Loucy (cell line): Measurements from ENCODE around the gene NIPA2.

Source experiments
- H2AFZ ChIP-seq: fragments of 200-600 bp; sonication (generic); 2 replicates; pipeline ENCODE4 v1.6.0; 2016; ENCODE audit warnings: antibody characterized with exemption, mild to moderate bottlenecking, low read length, moderate library complexity
- H3F3A ChIP-seq: fragments of 200-600 bp; 2 replicates; pipeline ENCODE4 v1.6.0; 2016; ENCODE audit warnings: antibody characterized with exemption, low read depth, mild to moderate bottlenecking
- H3K27me3 ChIP-seq: fragments of 200-600 bp; sonication (generic); 2 replicates; pipeline ENCODE4 v1.6.1; 2014; ENCODE audit warnings: low read length, mild to moderate bottlenecking; ENCODE audit not compliant: insufficient read depth, poor library complexity, severe bottlenecking
- H3K36me3 ChIP-seq: fragments of 200-600 bp; sonication (generic); 2 replicates; pipeline ENCODE4 v1.6.1; 2016; ENCODE audit warnings: low read length; ENCODE audit not compliant: insufficient read depth
- H3K4me1 ChIP-seq: fragments of 200-600 bp; sonication (generic); 2 replicates; pipeline ENCODE4 v1.5.1; 2014; ENCODE audit warnings: low read length, mild to moderate bottlenecking; ENCODE audit not compliant: insufficient read depth, poor library complexity, severe bottlenecking
- H3K4me2 ChIP-seq: fragments of 200-600 bp; sonication (generic); 2 replicates; pipeline ENCODE4 v1.6.0; 2014; ENCODE audit warnings: antibody characterized with exemption, low read length, low read depth, mild to moderate bottlenecking; ENCODE audit not compliant: poor library complexity, severe bottlenecking
- H3K4me3 ChIP-seq: fragments of 200-600 bp; sonication (generic); 2 replicates; pipeline ENCODE4 v1.5.1; 2014; ENCODE audit warnings: low read length, mild to moderate bottlenecking, mixed read lengths; ENCODE audit not compliant: poor library complexity, severe bottlenecking
- H3K79me2 ChIP-seq: fragments of 200-600 bp; sonication (generic); 2 replicates; pipeline ENCODE4 v1.6.1; 2014; ENCODE audit warnings: low read length; ENCODE audit not compliant: insufficient read depth
- H3K9ac ChIP-seq: fragments of 200-600 bp; sonication (generic); 2 replicates; pipeline ENCODE4 v1.6.0; 2014; ENCODE audit warnings: mild to moderate bottlenecking, low read depth, low read length, moderate library complexity; ENCODE audit not compliant: poor library complexity, severe bottlenecking
- H3K9me2 ChIP-seq: fragments of 200-600 bp; sonication (generic); replicated peaks from 2 replicates; pipeline ENCODE4 v1.6.1; 2016; ENCODE audit warnings: low read depth, low read length, mixed read lengths
- H3K9me3 ChIP-seq: fragments of 200-600 bp; sonication (generic); 2 replicates; pipeline ENCODE4 v1.6.1; 2014; ENCODE audit warnings: mild to moderate bottlenecking, antibody characterized with exemption, low read length, low read depth; ENCODE audit not compliant: insufficient read depth
- H4K20me1 ChIP-seq: fragments of 200-600 bp; sonication (generic); 2 replicates; pipeline ENCODE4 v1.6.0; 2014; ENCODE audit warnings: antibody characterized with exemption, low read length, mild to moderate bottlenecking; ENCODE audit not compliant: insufficient read depth, poor library complexity, severe bottlenecking
- EZH2phosphoT487 ChIP-seq: fragments of 200-600 bp; IDR thresholded peaks from 2 replicates; pipeline ENCODE4 v1.6.1; 2018; ENCODE audit warnings: antibody characterized with exemption, mild to moderate bottlenecking, moderate library complexity, borderline replicate concordance
- TF ChIP-seq, protein P1 (sequence below): fragments of 200-600 bp; sonication (generic); conservative IDR thresholded peaks from 2 replicates; pipeline ENCODE4 v1.5.1; 2014; ENCODE audit warnings: mild to moderate bottlenecking, antibody characterized with exemption, low read length

The NIPA2 gene

DNA sequence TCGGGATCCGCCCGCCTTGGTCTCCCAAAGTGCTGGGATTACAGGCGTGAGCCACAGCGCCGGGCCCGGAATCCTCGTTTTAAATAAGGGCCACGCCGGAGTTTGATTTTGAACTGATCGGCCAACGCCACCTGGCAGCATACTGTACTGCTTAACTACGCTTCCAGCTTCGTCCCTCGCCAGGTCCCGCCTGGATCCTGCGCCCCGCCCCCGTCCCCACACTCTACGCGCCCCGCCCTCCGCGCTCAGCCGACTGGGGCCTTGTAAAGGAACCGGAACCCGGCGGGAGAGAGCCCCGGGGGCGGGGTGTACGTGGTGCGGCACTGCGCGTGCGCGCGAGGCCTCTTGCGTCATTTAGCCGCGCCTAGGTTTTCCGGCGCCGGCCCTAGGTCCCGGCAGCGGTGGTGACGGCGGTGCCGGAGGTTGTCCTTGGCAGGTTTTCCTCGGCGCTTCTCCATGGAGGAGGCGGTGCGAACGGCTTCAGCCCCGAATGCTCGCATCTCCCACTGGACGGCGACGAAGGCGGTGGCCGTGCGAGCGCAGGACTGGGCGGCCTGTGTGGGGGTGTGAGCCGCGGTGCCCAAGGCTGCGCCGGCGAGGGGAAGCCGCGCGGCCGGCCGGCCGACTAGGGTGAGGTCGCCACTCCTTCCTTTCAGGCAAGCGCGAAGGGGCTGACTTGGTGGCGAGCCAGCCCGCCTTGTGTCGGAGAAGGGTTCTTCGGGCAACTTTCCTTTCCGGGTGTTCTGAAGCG, at the start of gene NIPA2:
Gene NIPA2 (plus strand): TSS at position 375 of the 751 bp plus-strand sequence. CDS start 13,066 bp downstream, outside the sequence.
- Histone ChIP-seq H3K4me2 (peak within 1 kb of the TSS; percentile 88), H3K79me2 (peaks cover 48% of the 10 kb centered on the region), H2AFZ (peak within 1 kb of the TSS; percentile 93)

DNA sequence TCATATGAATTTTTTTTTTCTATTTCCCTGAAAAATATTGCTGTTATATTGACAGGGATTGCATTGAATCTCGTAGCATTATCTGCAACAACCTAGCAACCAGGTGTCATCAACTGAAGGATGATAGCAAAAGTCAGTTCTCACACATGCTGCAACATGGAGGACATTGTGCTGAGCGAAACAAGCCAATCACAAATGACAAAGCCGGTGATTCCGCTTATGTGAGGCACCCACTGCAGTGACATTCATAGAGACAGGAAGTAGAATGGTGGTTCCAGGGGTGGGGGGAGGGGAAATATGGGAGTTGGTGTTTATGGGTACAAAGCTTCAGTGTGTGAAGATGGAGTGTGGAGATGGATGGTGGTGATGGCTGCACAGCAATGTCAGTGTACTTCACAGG, 44.4 kb upstream of the NIPA2 start:
- peaks cover 32% of the 10 kb centered on the region for H3K79me2 ChIP-seq
- no peak overlapping the region for H3K9ac ChIP-seq
- H3F3A ChIP-seq: no peaks in the 10 kb centered on the region
- peaks cover 3% of the 10 kb centered on the region for H4K20me1 ChIP-seq
- peak overlapping the region; percentile 34 for H3K4me2 ChIP-seq
- no peaks in the 10 kb centered on the region for H3K27me3 ChIP-seq
- TF ChIP-seq EZH2phosphoT487: no peak
- TF ChIP-seq, protein P1, sequence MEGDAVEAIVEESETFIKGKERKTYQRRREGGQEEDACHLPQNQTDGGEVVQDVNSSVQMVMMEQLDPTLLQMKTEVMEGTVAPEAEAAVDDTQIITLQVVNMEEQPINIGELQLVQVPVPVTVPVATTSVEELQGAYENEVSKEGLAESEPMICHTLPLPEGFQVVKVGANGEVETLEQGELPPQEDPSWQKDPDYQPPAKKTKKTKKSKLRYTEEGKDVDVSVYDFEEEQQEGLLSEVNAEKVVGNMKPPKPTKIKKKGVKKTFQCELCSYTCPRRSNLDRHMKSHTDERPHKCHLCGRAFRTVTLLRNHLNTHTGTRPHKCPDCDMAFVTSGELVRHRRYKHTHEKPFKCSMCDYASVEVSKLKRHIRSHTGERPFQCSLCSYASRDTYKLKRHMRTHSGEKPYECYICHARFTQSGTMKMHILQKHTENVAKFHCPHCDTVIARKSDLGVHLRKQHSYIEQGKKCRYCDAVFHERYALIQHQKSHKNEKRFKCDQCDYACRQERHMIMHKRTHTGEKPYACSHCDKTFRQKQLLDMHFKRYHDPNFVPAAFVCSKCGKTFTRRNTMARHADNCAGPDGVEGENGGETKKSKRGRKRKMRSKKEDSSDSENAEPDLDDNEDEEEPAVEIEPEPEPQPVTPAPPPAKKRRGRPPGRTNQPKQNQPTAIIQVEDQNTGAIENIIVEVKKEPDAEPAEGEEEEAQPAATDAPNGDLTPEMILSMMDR: no peak
- no peaks in the 10 kb centered on the region for H3K9me2 ChIP-seq
- peaks cover 7% of the 10 kb centered on the region for H3K4me1 ChIP-seq
- no peaks in the 10 kb centered on the region for H3K36me3 ChIP-seq
- no peak overlapping the region for H3K4me3 ChIP-seq
- H3K9me3 ChIP-seq: 0 out of 2 replicates have a peak, but pooled peaks cover 2% of the 10 kb centered on the region
- no peak overlapping the region for H2AFZ ChIP-seq

More for the DNA sequence above, at the start of gene NIPA2:
- no peaks in the 10 kb centered on the region for H3K36me3 ChIP-seq
- peaks cover 10% of the 10 kb centered on the region for H3K4me1 ChIP-seq
- peak within 1 kb of the TSS; percentile 86 for H3K9ac ChIP-seq
- no peaks in the 10 kb centered on the region for H3K27me3 ChIP-seq
- no peaks in the 10 kb centered on the region for H3K9me3 ChIP-seq
- no peaks in the 10 kb centered on the region for H3K9me2 ChIP-seq
- no peaks in the 10 kb centered on the region for H3F3A ChIP-seq
- TF ChIP-seq EZH2phosphoT487: no peak
- TF ChIP-seq, protein P1: no peak
- H4K20me1 ChIP-seq: peaks cover 34% of the 10 kb centered on the region
- peak within 1 kb of the TSS; percentile 86 for H3K4me3 ChIP-seq

DNA sequence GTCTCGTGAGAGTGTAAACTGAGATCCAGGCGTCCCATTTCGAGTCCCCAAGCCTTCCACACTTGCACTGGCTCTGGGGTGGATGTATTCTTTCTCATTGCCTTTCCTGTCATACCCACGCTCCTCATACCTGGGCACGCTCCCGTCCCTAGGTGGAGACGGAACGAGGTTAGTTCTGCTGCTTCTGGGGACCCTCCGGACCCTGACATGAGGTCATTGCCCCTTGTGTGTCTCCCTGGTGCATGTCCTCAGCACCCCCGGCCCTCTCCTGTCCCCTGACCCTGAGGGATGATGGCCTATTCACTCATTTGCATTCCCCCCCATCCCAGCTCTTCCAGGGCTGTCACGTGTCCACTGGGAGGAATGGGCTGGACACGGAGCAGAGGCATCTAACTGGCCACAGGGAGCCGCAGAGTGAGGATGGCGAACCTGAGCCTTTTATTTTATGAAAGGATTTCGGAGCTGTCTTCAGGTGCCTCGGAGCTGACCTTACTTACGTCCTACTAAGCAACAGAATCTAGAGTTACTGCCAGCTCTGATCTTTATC, 43.8 kb upstream of the NIPA2 start:
- H3K27me3 ChIP-seq: no peaks in the 10 kb centered on the region
- no peaks in the 10 kb centered on the region for H3K9me3 ChIP-seq
- H3K36me3 ChIP-seq: no peaks in the 10 kb centered on the region
- H3K4me2 ChIP-seq: peak overlapping the region; percentile 34
- H4K20me1 ChIP-seq: peaks cover 3% of the 10 kb centered on the region
- H3K9me2 ChIP-seq: no peaks in the 10 kb centered on the region
- TF ChIP-seq, protein P1: no peak
- no peak for TF ChIP-seq EZH2phosphoT487
- no peak overlapping the region for H3K4me3 ChIP-seq
- peaks cover 7% of the 10 kb centered on the region for H3K4me1 ChIP-seq
- peaks cover 33% of the 10 kb centered on the region for H3K79me2 ChIP-seq
- no peaks in the 10 kb centered on the region for H3F3A ChIP-seq
- no peak overlapping the region for H2AFZ ChIP-seq
- H3K9ac ChIP-seq: no peak overlapping the region
